Measurements from ENCODE around the gene CLCF1.

DNA sequence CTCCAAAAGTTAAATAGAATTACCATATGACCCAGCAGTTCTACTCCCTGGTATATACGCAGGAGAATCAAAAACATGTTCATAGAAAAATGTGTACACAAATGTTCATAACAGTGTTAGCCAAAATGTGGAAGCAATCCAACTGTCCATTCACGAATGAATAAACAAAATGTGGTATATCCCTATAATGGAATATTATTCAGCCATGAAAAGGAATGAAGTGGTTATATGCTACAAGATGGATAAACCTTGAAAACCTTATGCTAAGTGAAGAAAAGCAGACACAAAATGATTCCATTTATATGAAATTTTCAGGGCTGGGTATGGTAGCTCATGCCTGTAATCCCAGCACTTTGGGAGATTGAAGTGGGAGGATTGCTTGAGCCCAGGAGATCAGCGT, 36.1 kb downstream of the CLCF1 start:
- TF ChIP-seq, protein P1, sequence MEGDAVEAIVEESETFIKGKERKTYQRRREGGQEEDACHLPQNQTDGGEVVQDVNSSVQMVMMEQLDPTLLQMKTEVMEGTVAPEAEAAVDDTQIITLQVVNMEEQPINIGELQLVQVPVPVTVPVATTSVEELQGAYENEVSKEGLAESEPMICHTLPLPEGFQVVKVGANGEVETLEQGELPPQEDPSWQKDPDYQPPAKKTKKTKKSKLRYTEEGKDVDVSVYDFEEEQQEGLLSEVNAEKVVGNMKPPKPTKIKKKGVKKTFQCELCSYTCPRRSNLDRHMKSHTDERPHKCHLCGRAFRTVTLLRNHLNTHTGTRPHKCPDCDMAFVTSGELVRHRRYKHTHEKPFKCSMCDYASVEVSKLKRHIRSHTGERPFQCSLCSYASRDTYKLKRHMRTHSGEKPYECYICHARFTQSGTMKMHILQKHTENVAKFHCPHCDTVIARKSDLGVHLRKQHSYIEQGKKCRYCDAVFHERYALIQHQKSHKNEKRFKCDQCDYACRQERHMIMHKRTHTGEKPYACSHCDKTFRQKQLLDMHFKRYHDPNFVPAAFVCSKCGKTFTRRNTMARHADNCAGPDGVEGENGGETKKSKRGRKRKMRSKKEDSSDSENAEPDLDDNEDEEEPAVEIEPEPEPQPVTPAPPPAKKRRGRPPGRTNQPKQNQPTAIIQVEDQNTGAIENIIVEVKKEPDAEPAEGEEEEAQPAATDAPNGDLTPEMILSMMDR (IDR thresholded peaks at IDR 0.05) = no peak
- no peak for TF ChIP-seq POLR2A (IDR thresholded peaks at IDR 0.05)
